Neural progenitor cell (in vitro differentiated cells): ENCODE measurements around the gene PRR4. TPM values are rescaled to one million over a fixed set of nuclear protein-coding genes. Genes with fewer than 3 reads are reported as not detected.

Source experiments
- DNase-seq: peaks from one replicate; pipeline ENCODE4 v3.0.0-alpha.2; 2016; ENCODE audit warnings: low spot score
- H2AFZ ChIP-seq: fragments of 200-600 bp; sonication (generic); replicated peaks from 2 replicates; pipeline ENCODE4 v1.6.1; 2016; ENCODE audit warnings: antibody characterized with exemption
- H3F3A ChIP-seq: fragments of 200-600 bp; sonication (generic); 2 replicates; pipeline ENCODE4 v1.6.1; 2016; ENCODE audit warnings: antibody characterized with exemption, low read depth
- H3K27ac ChIP-seq: fragments of 200-600 bp; sonication (generic); 2 replicates; pipeline ENCODE4 v1.5.1; 2016; ENCODE audit warnings: mild to moderate bottlenecking
- H3K27me3 ChIP-seq: fragments of 200-600 bp; sonication (generic); 2 replicates; pipeline ENCODE4 v1.6.1; 2016; ENCODE audit warnings: mild to moderate bottlenecking, moderate library complexity
- H3K36me3 ChIP-seq: fragments of 200-600 bp; sonication (generic); 2 replicates; pipeline ENCODE4 v1.5.1; 2016
- H3K4me1 ChIP-seq: fragments of 200-600 bp; sonication (generic); 2 replicates; pipeline ENCODE4 v1.6.1; 2016; ENCODE audit warnings: mixed run types
- H3K4me2 ChIP-seq: fragments of 200-600 bp; sonication (generic); 2 replicates; pipeline ENCODE4 v1.6.1; 2016
- H3K4me3 ChIP-seq: fragments of 200-600 bp; sonication (generic); 2 replicates; pipeline ENCODE4 v1.5.1; 2016
- H3K79me2 ChIP-seq: fragments of 200-600 bp; sonication (generic); 2 replicates; pipeline ENCODE4 v1.6.1; 2016; ENCODE audit warnings: low read depth
- H3K9ac ChIP-seq: fragments of 200-600 bp; sonication (generic); 2 replicates; pipeline ENCODE4 v1.6.1; 2016
- H3K9me3 ChIP-seq: fragments of 200-600 bp; sonication (generic); 2 replicates; pipeline ENCODE4 v1.5.1; 2016; ENCODE audit warnings: low read depth
- H4K20me1 ChIP-seq: fragments of 200-600 bp; sonication (generic); 2 replicates; pipeline ENCODE4 v1.6.1; 2016; ENCODE audit warnings: low read depth
- H3K27ac Mint-ChIP-seq: 3 replicates; pipeline ENCODE4 v1.8.0; 2021; ENCODE audit warnings: mixed read lengths
- H3K27me3 Mint-ChIP-seq: 2 replicates; pipeline ENCODE4 v1.8.0; 2022; ENCODE audit warnings: low read depth, mild to moderate bottlenecking, inconsistent platforms, moderate library complexity, mixed read lengths; ENCODE audit not compliant: insufficient read depth
- H3K36me3 Mint-ChIP-seq: 3 replicates; pipeline ENCODE4 v1.8.0; 2021; ENCODE audit warnings: mixed read lengths
- H3K4me1 Mint-ChIP-seq: 3 replicates; pipeline ENCODE4 v1.8.0; 2021; ENCODE audit warnings: mixed read lengths
- H3K4me3 Mint-ChIP-seq: 3 replicates; pipeline ENCODE4 v1.8.0; 2021; ENCODE audit warnings: mild to moderate bottlenecking, moderate library complexity, mixed read lengths
- H3K9me3 Mint-ChIP-seq: 3 replicates; pipeline ENCODE4 v1.8.0; 2020; ENCODE audit warnings: mixed read lengths
- EZH2 ChIP-seq: fragments of 200-600 bp; sonication (generic); IDR thresholded peaks from 2 replicates; pipeline ENCODE4 v1.6.1; 2017; ENCODE audit warnings: antibody characterized with exemption, mild to moderate bottlenecking, moderate library complexity
- EZH2phosphoT487 ChIP-seq: fragments of 200-600 bp; sonication (generic); IDR thresholded peaks from 2 replicates; pipeline ENCODE4 v1.6.1; 2017; ENCODE audit warnings: antibody characterized with exemption
- total RNA-seq: library from RNA; depleted of rRNA; stranded (reverse); fragments of >200 nt; gene quantifications from 2 replicates; pipeline ENCODE4 v1.2.3, GENCODE V29; 2015; ENCODE audit warnings: low replicate concordance
- TF ChIP-seq, protein P1 (sequence below): fragments of 200-600 bp; sonication (generic); IDR thresholded peaks from 2 replicates; pipeline ENCODE4 v1.5.1; 2017; ENCODE audit warnings: antibody characterized with exemption, mild to moderate bottlenecking

The PRR4 gene
- total RNA-seq, 1 donor from 2014 or later, result 0.69 TPM

DNA sequence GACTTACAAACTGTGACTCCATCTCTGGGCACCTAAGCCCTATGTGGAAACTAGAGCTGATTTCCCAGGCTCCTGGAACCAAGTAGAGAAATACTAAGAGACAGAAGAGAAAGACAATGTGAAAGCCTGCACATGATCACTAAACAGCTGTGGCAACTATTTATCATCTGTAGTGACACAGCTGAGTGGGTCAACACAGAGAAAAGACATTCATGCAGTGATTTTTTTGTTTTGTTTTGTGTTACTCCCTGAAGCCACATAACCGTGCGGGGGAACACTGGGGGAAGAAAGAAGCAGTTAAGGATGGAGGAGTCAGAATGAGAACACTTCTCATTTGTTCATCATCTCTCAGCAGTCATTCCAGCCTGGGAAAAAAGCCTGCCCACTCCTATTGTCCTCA is 1.5 kb downstream of the PRR4 start:
- H3K27ac Mint-ChIP-seq, result no peak overlapping the region
- TF ChIP-seq, protein P1, sequence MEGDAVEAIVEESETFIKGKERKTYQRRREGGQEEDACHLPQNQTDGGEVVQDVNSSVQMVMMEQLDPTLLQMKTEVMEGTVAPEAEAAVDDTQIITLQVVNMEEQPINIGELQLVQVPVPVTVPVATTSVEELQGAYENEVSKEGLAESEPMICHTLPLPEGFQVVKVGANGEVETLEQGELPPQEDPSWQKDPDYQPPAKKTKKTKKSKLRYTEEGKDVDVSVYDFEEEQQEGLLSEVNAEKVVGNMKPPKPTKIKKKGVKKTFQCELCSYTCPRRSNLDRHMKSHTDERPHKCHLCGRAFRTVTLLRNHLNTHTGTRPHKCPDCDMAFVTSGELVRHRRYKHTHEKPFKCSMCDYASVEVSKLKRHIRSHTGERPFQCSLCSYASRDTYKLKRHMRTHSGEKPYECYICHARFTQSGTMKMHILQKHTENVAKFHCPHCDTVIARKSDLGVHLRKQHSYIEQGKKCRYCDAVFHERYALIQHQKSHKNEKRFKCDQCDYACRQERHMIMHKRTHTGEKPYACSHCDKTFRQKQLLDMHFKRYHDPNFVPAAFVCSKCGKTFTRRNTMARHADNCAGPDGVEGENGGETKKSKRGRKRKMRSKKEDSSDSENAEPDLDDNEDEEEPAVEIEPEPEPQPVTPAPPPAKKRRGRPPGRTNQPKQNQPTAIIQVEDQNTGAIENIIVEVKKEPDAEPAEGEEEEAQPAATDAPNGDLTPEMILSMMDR, result no peak
- TF ChIP-seq EZH2phosphoT487 (no peak), EZH2 (no peak)
- Histone ChIP-seq H4K20me1 (no peaks in the 10 kb centered on the region), H3K36me3 (no peaks in the 10 kb centered on the region), H3K9ac (no peak overlapping the region), H3K27me3 (no peaks in the 10 kb centered on the region), H3K79me2 (no peaks in the 10 kb centered on the region), H3K9me3 (no peaks in the 10 kb centered on the region), H3K4me1 (no peaks in the 10 kb centered on the region), H3F3A (no peaks in the 10 kb centered on the region), H3K4me3 (no peak overlapping the region), H2AFZ (no peak overlapping the region), H3K4me2 (no peak overlapping the region), H3K27ac (no peak overlapping the region)
- H3K4me3 Mint-ChIP-seq, result no peak overlapping the region
- peaks cover 21% of the 10 kb centered on the region for H3K36me3 Mint-ChIP-seq
- no peaks in the 10 kb centered on the region for H3K9me3 Mint-ChIP-seq
- no peaks in the 10 kb centered on the region for H3K4me1 Mint-ChIP-seq
- DNase-seq, result no peak
- no peaks in the 10 kb centered on the region for H3K27me3 Mint-ChIP-seq

GRCh38 chr12:10842862-10843261 is 6.4 kb downstream of the PRR4 start:
- Mint-ChIP-seq H3K9me3 (no peaks in the 10 kb centered on the region), H3K27ac (no peak overlapping the region), H3K4me3 (no peak overlapping the region), H3K27me3 (no peaks in the 10 kb centered on the region), H3K36me3 (peaks cover 23% of the 10 kb centered on the region), H3K4me1 (no peaks in the 10 kb centered on the region)
- no peak overlapping the region for H2AFZ ChIP-seq
- H3F3A ChIP-seq, result no peaks in the 10 kb centered on the region
- no peak for DNase-seq
- no peaks in the 10 kb centered on the region for H4K20me1 ChIP-seq
- H3K9ac ChIP-seq, result no peak overlapping the region
- H3K27ac ChIP-seq, result no peak overlapping the region
- no peaks in the 10 kb centered on the region for H3K36me3 ChIP-seq
- H3K27me3 ChIP-seq, result no peaks in the 10 kb centered on the region
- H3K4me3 ChIP-seq, result no peak overlapping the region
- H3K4me2 ChIP-seq, result no peak overlapping the region
- H3K79me2 ChIP-seq, result no peaks in the 10 kb centered on the region
- no peaks in the 10 kb centered on the region for H3K9me3 ChIP-seq
- no peaks in the 10 kb centered on the region for H3K4me1 ChIP-seq
- TF ChIP-seq EZH2 (no peak), EZH2phosphoT487 (no peak)
- TF ChIP-seq, protein P1, result no peak

- no peak overlapping the region for H3K27ac ChIP-seq
- no peaks in the 10 kb centered on the region for H3K9me3 ChIP-seq
- no peaks in the 10 kb centered on the region for H4K20me1 ChIP-seq
- Mint-ChIP-seq H3K27ac (no peak overlapping the region), H3K27me3 (peaks cover 2% of the 10 kb centered on the region), H3K4me1 (no peaks in the 10 kb centered on the region), H3K9me3 (no peaks in the 10 kb centered on the region), H3K4me3 (no peak overlapping the region), H3K36me3 (peaks cover 16% of the 10 kb centered on the region)
- no peaks in the 10 kb centered on the region for H3K27me3 ChIP-seq
- no peaks in the 10 kb centered on the region for H3K36me3 ChIP-seq
- no peaks in the 10 kb centered on the region for H3K79me2 ChIP-seq
- no peak overlapping the region for H2AFZ ChIP-seq
- TF ChIP-seq EZH2phosphoT487, result no peak
- TF ChIP-seq, protein P1, result no peak
- TF ChIP-seq EZH2, result no peak
- H3K9ac ChIP-seq, result no peak overlapping the region
- no peaks in the 10 kb centered on the region for H3F3A ChIP-seq
- DNase-seq, result no peak
- H3K4me3 ChIP-seq, result no peak overlapping the region
- no peak overlapping the region for H3K4me2 ChIP-seq
- H3K4me1 ChIP-seq, result no peaks in the 10 kb centered on the region
Observed at GRCh38 chr12:10838461-10838860, 10.8 kb downstream of the PRR4 start.
